ENCODE results near the gene KLHL10.

- TF ChIP-seq CTCF (IDR thresholded peaks at IDR 0.05) (no peak), SIN3A (IDR thresholded peaks at IDR 0.05; ENCODE audit: borderline replicate concordance, insufficient read depth, low read depth, low read length) (no peak)
These were observed 23.4 kb upstream of the KLHL10 start for GRCh38 chr17:41814195-41814594.

Data from Panc1 (cell line).